GM10248 (cell line): Measurements from ENCODE around the gene TOM1.
"Not testable (repeated sequence)": the region's sequence is repeated elsewhere in the genome, so short reads cannot be mapped to it uniquely, and the experiment has no call there.

Experiments
- CTCF ChIA-PET: fragments of 300-600 bp; sonication (Branson Sonifier 250); formaldehyde crosslinking; extraction: SDS; loops from one replicate; lab custom pipeline; 2021; ENCODE audit warnings: antibody characterized with exemption; lab: Yijun Ruan, JAX
- POLR2A ChIA-PET: fragments of 350-650 bp; sonication (Branson Sonifier 250); formaldehyde crosslinking; extraction: SDS; loops from one replicate; lab custom pipeline; 2020; ENCODE audit warnings: antibody characterized with exemption; lab: Yijun Ruan, JAX
- DNase-seq: peaks from one replicate; pipeline ENCODE4 v3.0.0; 2012; ENCODE audit errors: extremely low spot score
- TF ChIP-seq, protein P1 (sequence below): IDR thresholded peaks from 2 replicates; pipeline ENCODE4 v1.5.1; 2012; ENCODE audit warnings: mild to moderate bottlenecking, low read depth; ENCODE audit errors: extremely low read depth, missing control alignments, control extremely low read depth

The TOM1 gene

DNA sequence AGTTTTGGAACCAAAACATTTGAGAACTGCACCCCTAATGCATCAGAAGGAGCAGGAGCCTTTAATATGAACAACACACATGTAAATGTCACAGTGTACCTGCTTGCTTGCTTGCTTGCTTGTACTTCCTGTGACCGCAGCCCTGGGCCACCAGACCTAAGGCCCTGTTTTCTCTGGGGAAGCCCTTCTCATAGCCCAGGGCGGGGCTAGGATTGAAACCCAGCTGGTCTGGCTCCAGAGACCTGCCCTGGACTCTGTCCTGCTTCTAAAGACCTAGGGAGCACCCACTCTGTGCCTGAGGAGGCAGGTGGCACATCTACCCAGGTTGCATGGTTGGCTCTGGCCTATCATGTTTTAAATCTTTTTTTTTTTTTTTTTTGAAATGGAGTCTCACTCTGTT is 92.7 kb downstream of the TOM1 start:
- TF ChIP-seq, protein P1, sequence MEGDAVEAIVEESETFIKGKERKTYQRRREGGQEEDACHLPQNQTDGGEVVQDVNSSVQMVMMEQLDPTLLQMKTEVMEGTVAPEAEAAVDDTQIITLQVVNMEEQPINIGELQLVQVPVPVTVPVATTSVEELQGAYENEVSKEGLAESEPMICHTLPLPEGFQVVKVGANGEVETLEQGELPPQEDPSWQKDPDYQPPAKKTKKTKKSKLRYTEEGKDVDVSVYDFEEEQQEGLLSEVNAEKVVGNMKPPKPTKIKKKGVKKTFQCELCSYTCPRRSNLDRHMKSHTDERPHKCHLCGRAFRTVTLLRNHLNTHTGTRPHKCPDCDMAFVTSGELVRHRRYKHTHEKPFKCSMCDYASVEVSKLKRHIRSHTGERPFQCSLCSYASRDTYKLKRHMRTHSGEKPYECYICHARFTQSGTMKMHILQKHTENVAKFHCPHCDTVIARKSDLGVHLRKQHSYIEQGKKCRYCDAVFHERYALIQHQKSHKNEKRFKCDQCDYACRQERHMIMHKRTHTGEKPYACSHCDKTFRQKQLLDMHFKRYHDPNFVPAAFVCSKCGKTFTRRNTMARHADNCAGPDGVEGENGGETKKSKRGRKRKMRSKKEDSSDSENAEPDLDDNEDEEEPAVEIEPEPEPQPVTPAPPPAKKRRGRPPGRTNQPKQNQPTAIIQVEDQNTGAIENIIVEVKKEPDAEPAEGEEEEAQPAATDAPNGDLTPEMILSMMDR = no peak
- POLR2A ChIA-PET = interaction anchor here (0.6 to 1.1 kb wide), 2 partner anchors 15 to 18 kb away, joined by 3 read pairs; no protein-coding TSS in a partner anchor
- CTCF ChIA-PET = interaction anchor here (1.4 to 2.7 kb wide), 3 partner anchors 10 to 18 kb away, joined by 3 to 10 read pairs (median 5); no protein-coding TSS in a partner anchor

GRCh38 chr22:35393116-35394010 is 93.7 kb downstream of the TOM1 start:
- ChIA-PET POLR2A (no interaction called here), CTCF (interaction anchor here (1.0 to 2.7 kb wide), 6 partner anchors 11 to 190 kb away, joined by 3 to 10 read pairs (median 4); no protein-coding TSS in a partner anchor)
- TF ChIP-seq, protein P1 = no peak
- no peak for DNase-seq

More for the DNA sequence above, 92.7 kb downstream of the TOM1 start:
- no peak for DNase-seq

GRCh38 chr22:35394011-35394312 is 94.3 kb downstream of the TOM1 start:
- no peak for DNase-seq
- POLR2A ChIA-PET = no interaction called here
- TF ChIP-seq, protein P1 = no peak
- CTCF ChIA-PET = interaction anchor here (0.7 to 2.0 kb wide), 5 partner anchors 9 to 189 kb away, joined by 3 to 6 read pairs (median 3); no protein-coding TSS in a partner anchor

- TF ChIP-seq, protein P1 = no peak
- DNase-seq = no peak
- POLR2A ChIA-PET = interaction anchor here (0.7 kb wide), 1 partner anchor 575 kb away, joined by 6 read pairs; no protein-coding TSS in a partner anchor
- CTCF ChIA-PET = interaction anchor here (0.7 to 2.3 kb wide), 4 partner anchors 10 to 44 kb away, joined by 3 to 6 read pairs (median 4); no protein-coding TSS in a partner anchor
These were observed 95.3 kb downstream of the TOM1 start for GRCh38 chr22:35394810-35395563.

GRCh38 chr22:35396622-35397021 is 96.9 kb downstream of the TOM1 start:
- DNase-seq = not testable (repeated sequence)
- ChIA-PET CTCF (interaction anchor here (0.9 to 2.3 kb wide), 5 partner anchors 9 to 46 kb away, joined by 3 to 9 read pairs (median 6); no protein-coding TSS in a partner anchor), POLR2A (interaction anchor here (0.9 to 1.0 kb wide), 2 partner anchors 10 to 14 kb away, joined by 4 read pairs; no protein-coding TSS in a partner anchor)

DNA sequence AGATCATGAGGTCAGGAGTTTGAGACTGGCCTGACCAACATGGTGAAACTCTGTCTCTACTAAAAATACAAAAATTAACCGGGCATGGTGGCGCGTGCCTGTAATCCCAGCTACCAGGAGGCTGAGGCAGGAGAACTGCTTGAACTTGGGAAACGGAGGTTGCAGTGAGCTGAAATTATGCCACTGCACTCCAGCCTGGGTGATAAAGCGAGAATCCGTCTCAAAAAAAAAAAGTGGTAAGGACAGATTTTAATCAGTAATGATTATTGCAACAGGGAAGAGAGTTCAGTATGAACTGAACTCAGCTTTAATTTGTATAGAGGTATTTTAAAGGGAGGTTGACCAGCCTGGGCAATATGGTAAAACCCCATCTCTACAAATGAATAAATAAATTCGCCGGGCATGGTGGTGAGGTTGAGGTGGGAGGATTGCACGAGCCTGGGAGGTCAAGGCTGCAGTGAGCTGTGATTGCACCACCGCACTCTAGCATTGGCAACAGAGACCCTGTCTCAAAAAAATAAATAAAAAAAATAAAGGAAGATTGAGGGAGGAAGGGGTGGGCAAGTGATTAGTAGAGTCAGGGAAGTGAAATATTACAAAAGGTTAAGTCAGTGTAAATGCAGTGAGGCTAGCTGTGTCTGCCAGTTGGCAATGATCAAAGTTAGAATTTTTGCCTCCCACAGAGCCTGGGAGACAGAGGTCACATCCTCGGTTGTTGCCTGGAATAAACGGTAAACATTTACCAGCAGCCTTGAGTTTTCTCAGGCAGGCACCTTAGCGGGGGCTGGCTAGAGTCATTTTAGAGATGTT is 97.6 kb downstream of the TOM1 start:
- POLR2A ChIA-PET = interaction anchor here (1.0 kb wide), 1 partner anchor 13 kb away, joined by 4 read pairs; no protein-coding TSS in a partner anchor
- CTCF ChIA-PET = interaction anchor here (0.9 to 2.3 kb wide), 7 partner anchors 8 to 46 kb away, joined by 3 to 9 read pairs (median 3); no protein-coding TSS in a partner anchor

More for the DNA sequence above, 97.6 kb downstream of the TOM1 start:
- DNase-seq = no peak
- TF ChIP-seq, protein P1 = no peak
